Central memory CD8-positive, alpha-beta T cell (primary cell): ENCODE measurements around the gene FUZ.

Experiments used
- ATAC-seq: fragments of 150-1000 bp; cut with Tn5 transposase; replicated peaks from 2 replicates; pipeline ENCODE4 v1.10.0; 2022; ENCODE audit warnings: mild to moderate bottlenecking, moderate FRiP score, moderate number of reproducible peaks; ENCODE audit not compliant: poor library complexity, severe bottlenecking; ENCODE audit errors: extremely low read depth
- DNase-seq, 2 donors: peaks; one replicate each; pipeline ENCODE4 v3.0.0; 2021; ENCODE audit warnings: low spot score in 2 of 2
- H3K27ac Mint-ChIP-seq: one replicate; pipeline ENCODE4 v1.8.0; 2022; ENCODE audit warnings: low read depth, mild to moderate bottlenecking, moderate library complexity, mixed read lengths
- H3K27me3 Mint-ChIP-seq: one replicate; pipeline ENCODE4 v1.8.0; 2022; ENCODE audit warnings: mixed read lengths
- H3K36me3 Mint-ChIP-seq: one replicate; pipeline ENCODE4 v1.8.0; 2022; ENCODE audit warnings: mild to moderate bottlenecking, moderate library complexity, mixed read lengths; ENCODE audit not compliant: insufficient read depth
- H3K4me1 Mint-ChIP-seq: one replicate; pipeline ENCODE4 v1.8.0; 2022; ENCODE audit warnings: mixed read lengths
- H3K4me3 Mint-ChIP-seq: one replicate; pipeline ENCODE4 v1.8.0; 2022; ENCODE audit warnings: mild to moderate bottlenecking, moderate library complexity, mixed read lengths
- H3K9me3 Mint-ChIP-seq: one replicate; pipeline ENCODE4 v1.8.0; 2022; ENCODE audit warnings: mixed read lengths

The FUZ gene

GRCh38 chr19:49774969-49775368 is 38.1 kb downstream of the FUZ start:
- Mint-ChIP-seq H3K27me3 (no peaks in the 10 kb centered on the region), H3K27ac (no peak overlapping the region), H3K36me3 (peaks cover 6% of the 10 kb centered on the region), H3K4me1 (peaks cover 30% of the 10 kb centered on the region), H3K9me3 (no peaks in the 10 kb centered on the region), H3K4me3 (no peak overlapping the region)
- ATAC-seq (no peak), DNase-seq (no peak)

GRCh38 chr19:49773663-49774350 is 39.3 kb downstream of the FUZ start:
- Mint-ChIP-seq H3K4me1 (peaks cover 32% of the 10 kb centered on the region), H3K36me3 (peaks cover 6% of the 10 kb centered on the region), H3K27me3 (no peaks in the 10 kb centered on the region), H3K4me3 (no peak overlapping the region), H3K9me3 (no peaks in the 10 kb centered on the region), H3K27ac (no peak overlapping the region)
- DNase-seq (no peak), ATAC-seq (no peak)

GRCh38 chr19:49772850-49773432 is 40.2 kb downstream of the FUZ start:
- Mint-ChIP-seq H3K27me3 (no peaks in the 10 kb centered on the region), H3K27ac (peak overlapping the region; percentile 25), H3K4me3 (no peak overlapping the region), H3K9me3 (no peaks in the 10 kb centered on the region), H3K4me1 (peaks cover 40% of the 10 kb centered on the region), H3K36me3 (peaks cover 6% of the 10 kb centered on the region)
- no peak for DNase-seq
- no peak for ATAC-seq

- peaks cover 10% of the 10 kb centered on the region for H3K36me3 Mint-ChIP-seq
- H3K4me1 Mint-ChIP-seq: peaks cover 49% of the 10 kb centered on the region
- ATAC-seq (no peak), DNase-seq (no peak)
- no peak overlapping the region for H3K27ac Mint-ChIP-seq
- H3K27me3 Mint-ChIP-seq: no peaks in the 10 kb centered on the region
- no peaks in the 10 kb centered on the region for H3K9me3 Mint-ChIP-seq
- H3K4me3 Mint-ChIP-seq: no peak overlapping the region
These were observed 41.4 kb downstream of the FUZ start for GRCh38 chr19:49771674-49772139.

DNA sequence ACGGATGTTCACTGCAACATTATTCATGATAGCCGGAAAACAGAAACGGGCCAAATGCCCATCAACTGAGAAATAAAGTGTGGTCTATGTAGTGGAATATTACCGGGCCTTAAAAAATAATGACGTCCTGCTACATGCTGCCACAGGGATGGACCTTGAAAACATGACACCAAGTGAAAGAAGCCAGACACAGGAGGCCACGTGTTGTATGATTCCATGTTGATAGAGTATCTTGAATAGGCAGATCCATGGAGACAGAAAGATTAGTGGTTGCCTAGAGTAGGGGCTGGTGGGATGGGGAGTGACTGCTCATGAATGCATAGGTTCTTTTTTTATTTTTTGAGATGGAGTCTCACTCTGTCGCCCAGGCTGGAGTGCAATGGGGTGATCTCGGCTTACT is 42.6 kb downstream of the FUZ start:
- H3K27ac Mint-ChIP-seq: no peak overlapping the region
- peaks cover 50% of the 10 kb centered on the region for H3K4me1 Mint-ChIP-seq
- peaks cover 13% of the 10 kb centered on the region for H3K36me3 Mint-ChIP-seq
- no peaks in the 10 kb centered on the region for H3K27me3 Mint-ChIP-seq
- DNase-seq (no peak), ATAC-seq (no peak)
- no peak overlapping the region for H3K4me3 Mint-ChIP-seq
- H3K9me3 Mint-ChIP-seq: no peaks in the 10 kb centered on the region

- Mint-ChIP-seq H3K9me3 (no peaks in the 10 kb centered on the region), H3K4me3 (peak overlapping the region; percentile 77), H3K36me3 (peaks cover 13% of the 10 kb centered on the region), H3K4me1 (peaks cover 42% of the 10 kb centered on the region), H3K27me3 (no peaks in the 10 kb centered on the region), H3K27ac (peak overlapping the region; percentile 90)
- DNase-seq (no peak), ATAC-seq (no peak)
These were observed 45.0 kb downstream of the FUZ start for GRCh38 chr19:49767967-49768581.

GRCh38 chr19:49767381-49767780 is 45.7 kb downstream of the FUZ start:
- DNase-seq: no peak
- Mint-ChIP-seq H3K27ac (peak overlapping the region; percentile 90), H3K4me1 (peaks cover 37% of the 10 kb centered on the region), H3K9me3 (no peaks in the 10 kb centered on the region), H3K36me3 (peaks cover 12% of the 10 kb centered on the region), H3K27me3 (no peaks in the 10 kb centered on the region), H3K4me3 (peak overlapping the region; percentile 77)
- ATAC-seq: no peak

DNA sequence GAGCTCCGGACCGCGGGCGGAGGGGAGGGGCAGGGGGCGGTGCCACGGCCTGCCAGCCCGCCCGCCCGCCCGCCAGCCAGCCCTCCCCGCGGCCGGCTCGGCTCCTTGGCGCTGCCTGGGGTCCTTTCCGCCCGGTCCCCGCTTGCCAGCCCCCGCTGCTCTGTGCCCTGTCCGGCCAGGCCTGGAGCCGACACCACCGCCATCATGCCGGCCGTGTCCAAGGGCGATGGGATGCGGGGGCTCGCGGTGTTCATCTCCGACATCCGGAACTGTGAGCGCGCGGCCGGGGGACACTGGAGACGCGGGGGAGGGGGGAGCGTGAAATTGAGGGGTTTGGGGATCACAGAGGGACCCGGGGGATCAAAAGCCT is 46.2 kb downstream of the FUZ start, which contains the start of gene AP2A1:
Gene AP2A1, plus strand, starts transcription at position 72 of the 370 bp plus-strand sequence. Its CDS starts 133 bp downstream, at position 205.
- DNase-seq: no peak
- ATAC-seq: no peak
- Mint-ChIP-seq H3K27ac (peak within 1 kb of the TSS; percentile 90), H3K4me3 (peak within 1 kb of the TSS; percentile 77), H3K4me1 (peaks cover 37% of the 10 kb centered on the region), H3K36me3 (peaks cover 12% of the 10 kb centered on the region), H3K27me3 (no peaks in the 10 kb centered on the region), H3K9me3 (no peaks in the 10 kb centered on the region)

- Mint-ChIP-seq H3K27me3 (no peaks in the 10 kb centered on the region), H3K36me3 (peaks cover 8% of the 10 kb centered on the region), H3K4me1 (peaks cover 31% of the 10 kb centered on the region), H3K9me3 (no peaks in the 10 kb centered on the region), H3K4me3 (peak overlapping the region; percentile 77), H3K27ac (peak overlapping the region; percentile 90)
- DNase-seq (peak; percentile 93 to 99), ATAC-seq (peak; percentile 92)
These were observed 46.8 kb downstream of the FUZ start for GRCh38 chr19:49766007-49766929.

GRCh38 chr19:49764341-49764740 is 48.8 kb downstream of the FUZ start:
- no peak overlapping the region for H3K27ac Mint-ChIP-seq
- H3K4me3 Mint-ChIP-seq: no peak overlapping the region
- H3K4me1 Mint-ChIP-seq: peaks cover 29% of the 10 kb centered on the region
- no peaks in the 10 kb centered on the region for H3K27me3 Mint-ChIP-seq
- H3K36me3 Mint-ChIP-seq: peaks cover 8% of the 10 kb centered on the region
- no peaks in the 10 kb centered on the region for H3K9me3 Mint-ChIP-seq
- no peak for ATAC-seq
- DNase-seq: no peak

GRCh38 chr19:49763230-49763629 is 49.9 kb downstream of the FUZ start, which contains the start of gene TSKS:
TSS of gene TSKS (minus strand) at chr19:49763306. CDS start at chr19:49763247, 59 bp downstream.
- ATAC-seq (no peak), DNase-seq (no peak)
- Mint-ChIP-seq H3K36me3 (peaks cover 8% of the 10 kb centered on the region), H3K9me3 (no peaks in the 10 kb centered on the region), H3K27me3 (no peaks in the 10 kb centered on the region), H3K4me1 (peaks cover 20% of the 10 kb centered on the region), H3K27ac (no peak within 1 kb of the TSS), H3K4me3 (no peak within 1 kb of the TSS)

DNA sequence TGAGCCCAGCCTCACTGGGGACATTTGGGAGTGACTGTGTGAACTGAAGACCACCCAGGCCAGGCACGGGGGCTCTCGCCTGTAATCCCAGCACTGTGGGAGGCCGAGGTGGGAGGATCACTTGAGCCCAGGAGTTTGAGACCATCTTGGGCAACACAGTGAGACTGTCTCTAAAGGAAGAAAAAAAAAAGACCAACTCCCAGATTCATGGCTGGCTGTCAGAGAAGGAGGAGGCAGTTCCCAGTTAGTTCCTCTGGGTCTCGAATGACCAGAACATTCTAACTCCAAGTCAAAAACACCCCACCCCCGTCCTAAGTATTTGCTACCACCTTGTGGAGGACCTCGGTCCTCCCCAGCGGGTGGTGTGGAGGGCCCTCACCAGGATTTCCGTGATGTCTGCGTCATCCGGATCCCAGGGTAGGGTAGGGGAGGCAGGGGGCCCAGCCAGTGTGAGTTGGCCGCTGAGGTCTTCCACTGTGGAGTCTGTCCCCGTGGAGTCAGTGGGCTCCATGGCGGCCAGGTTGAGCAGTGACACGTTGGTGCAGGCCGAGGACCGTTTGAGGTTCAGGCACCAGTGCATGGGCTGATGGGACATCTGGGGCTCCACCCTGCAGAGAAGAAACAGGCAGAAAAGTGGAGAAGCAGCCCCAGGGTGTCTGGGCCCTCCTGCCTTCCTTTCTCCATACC is 51.3 kb downstream of the FUZ start:
- Mint-ChIP-seq H3K27me3 (no peaks in the 10 kb centered on the region), H3K36me3 (peaks cover 4% of the 10 kb centered on the region), H3K27ac (no peak overlapping the region), H3K4me1 (peaks cover 8% of the 10 kb centered on the region), H3K4me3 (no peak overlapping the region), H3K9me3 (no peaks in the 10 kb centered on the region)
- no peak for ATAC-seq
- no peak for DNase-seq
